NCI-H82 treated with DMSO at 0.1 percent for 48 hours (cell line): ENCODE measurements around the gene SOX9.
"Not testable (repeated sequence)": the region's sequence is repeated elsewhere in the genome, so short reads cannot be mapped to it uniquely, and the experiment has no call there.

Source experiments
- DNase-seq: peaks from one replicate; lab custom pipeline; 2025; ENCODE audit not compliant: unreplicated experiment; lab: John Stamatoyannopoulos, UW

Gene SOX9

GRCh38 chr17:72125742-72126141, 4.9 kb downstream of the SOX9 start:
- DNase-seq = no peak

GRCh38 chr17:72126575-72127486, 6.0 kb downstream of the SOX9 start:
- no peak for DNase-seq

- no peak for DNase-seq
Measured at GRCh38 chr17:72128039-72128438, 7.2 kb downstream of the SOX9 start.

GRCh38 chr17:72134608-72135394, 14.0 kb downstream of the SOX9 start:
- no peak for DNase-seq

GRCh38 chr17:72135546-72136325, 14.9 kb downstream of the SOX9 start:
- DNase-seq = no peak

- no peak for DNase-seq
Measured at GRCh38 chr17:72136692-72137091, 15.9 kb downstream of the SOX9 start.

GRCh38 chr17:72137161-72137560, 16.3 kb downstream of the SOX9 start:
- DNase-seq = no peak

- DNase-seq = no peak
Measured at GRCh38 chr17:72139212-72139611, 18.4 kb downstream of the SOX9 start.

GRCh38 chr17:72141336-72141735, 20.5 kb downstream of the SOX9 start:
- no peak for DNase-seq

- not testable (repeated sequence) for DNase-seq
Measured at GRCh38 chr17:72142097-72142496, 21.3 kb downstream of the SOX9 start.

- no peak for DNase-seq
Measured at GRCh38 chr17:72142614-72143013, 21.8 kb downstream of the SOX9 start.

- no peak for DNase-seq
Measured at GRCh38 chr17:72143245-72143644, 22.4 kb downstream of the SOX9 start.

GRCh38 chr17:72144101-72144500, 23.3 kb downstream of the SOX9 start:
- no peak for DNase-seq

- DNase-seq = no peak
Measured at GRCh38 chr17:72145562-72145961, 24.7 kb downstream of the SOX9 start.

GRCh38 chr17:72145962-72146361, 25.1 kb downstream of the SOX9 start:
- DNase-seq = no peak

- DNase-seq = no peak
Measured at GRCh38 chr17:72146371-72146770, 25.6 kb downstream of the SOX9 start.

GRCh38 chr17:72150632-72151460, 30.0 kb downstream of the SOX9 start:
- no peak for DNase-seq

- DNase-seq = no peak
Measured at GRCh38 chr17:72151565-72152386, 31.0 kb downstream of the SOX9 start.

- no peak for DNase-seq
Measured at GRCh38 chr17:72152387-72152929, 31.6 kb downstream of the SOX9 start.
